IMR-90 (cell line): Measurements from ENCODE around the gene RGS19. TPM values are rescaled to one million over a fixed set of nuclear protein-coding genes. Genes with fewer than 3 reads are reported as not detected.
A peak's percentile ranks its signal among the peaks of the same experiment; 100 is the strongest.

Source experiments
- ATAC-seq: fragments of 200-7000 bp; cut with Tn5 transposase; 2 replicates; pipeline ENCODE4 v1.9.1; 2020; ENCODE audit warnings: low read depth, mild to moderate bottlenecking, moderate library complexity
- BruUV-seq: library from RNA; stranded (reverse); fragments of 400-500 nt; replicated peaks from 2 replicates; lab custom pipeline; 2021; lab: Mats Ljungman, UMichigan
- CTCF ChIA-PET: fragments of 300-600 bp; formaldehyde crosslinking; extraction: SDS; loops from one replicate; lab custom pipeline; 2021; ENCODE audit warnings: antibody characterized with exemption; lab: Yijun Ruan, JAX
- POLR2A ChIA-PET: fragments of 300-600 bp; sonication (Branson Sonifier 250); formaldehyde crosslinking; loops from one replicate; lab custom pipeline; 2022; ENCODE audit warnings: antibody characterized with exemption; ENCODE audit not compliant: unreplicated experiment; lab: Charles Lee
- DNase-seq: peaks from one replicate; pipeline ENCODE4 v3.0.0; 2013
- H2AFZ ChIP-seq: replicated peaks from 2 replicates; pipeline ENCODE3; 2013; ENCODE audit warnings: low read length, mild to moderate bottlenecking; ENCODE audit not compliant: poor library complexity
- H2AK5ac ChIP-seq: 2 replicates; pipeline ENCODE4 v1.6.1; 2013; ENCODE audit warnings: low read depth, low read length, inconsistent platforms
- H2AK9ac ChIP-seq: replicated peaks from 2 replicates; pipeline ENCODE3; 2013; ENCODE audit warnings: mild to moderate bottlenecking, low read depth, low read length, moderate library complexity; ENCODE audit not compliant: poor library complexity
- H2BK120ac ChIP-seq: 2 replicates; pipeline ENCODE4 v1.6.1; 2013; ENCODE audit warnings: low read depth, low read length, inconsistent platforms
- H2BK15ac ChIP-seq: 3 replicates; pipeline ENCODE4 v1.6.1; 2013; ENCODE audit warnings: low read depth, low read length, inconsistent platforms
- H2BK20ac ChIP-seq: 2 replicates; pipeline ENCODE4 v1.6.1; 2013; ENCODE audit warnings: low read depth, mild to moderate bottlenecking, inconsistent platforms, low read length, moderate library complexity
- H2BK5ac ChIP-seq: 2 replicates; pipeline ENCODE4 v1.6.1; 2013; ENCODE audit warnings: mild to moderate bottlenecking, low read depth, low read length, inconsistent platforms; ENCODE audit not compliant: poor library complexity, severe bottlenecking
- H3K14ac ChIP-seq: replicated peaks from 2 replicates; pipeline ENCODE4 v1.6.1; 2013; ENCODE audit warnings: low read depth, low read length, inconsistent platforms
- H3K18ac ChIP-seq: 2 replicates; pipeline ENCODE4 v1.6.1; 2013; ENCODE audit warnings: low read depth, low read length, control low read depth
- H3K23ac ChIP-seq: 2 replicates; pipeline ENCODE4 v1.6.1; 2013; ENCODE audit warnings: low read depth, low read length, inconsistent platforms
- H3K27ac ChIP-seq: 2 replicates; pipeline ENCODE4 v1.5.1; 2013; ENCODE audit warnings: mild to moderate bottlenecking, control low read depth, low read length; ENCODE audit not compliant: insufficient read depth
- H3K27me3 ChIP-seq: 2 replicates; pipeline ENCODE4 v1.6.1; 2013; ENCODE audit warnings: low read length; ENCODE audit not compliant: control insufficient read depth, insufficient read depth
- H3K36me3 ChIP-seq: 2 replicates; pipeline ENCODE4 v1.6.1; 2013; ENCODE audit warnings: low read length, mixed read lengths; ENCODE audit not compliant: control insufficient read depth, insufficient read depth
- H3K4ac ChIP-seq: 2 replicates; pipeline ENCODE4 v1.6.1; 2013; ENCODE audit warnings: low read depth, low read length, inconsistent platforms
- H3K4me1 ChIP-seq: 2 replicates; pipeline ENCODE4 v1.6.1; 2013; ENCODE audit warnings: low read length, mixed read lengths; ENCODE audit not compliant: control insufficient read depth, insufficient read depth
- H3K4me2 ChIP-seq: 2 replicates; pipeline ENCODE4 v1.6.1; 2013; ENCODE audit warnings: low read depth, mild to moderate bottlenecking, control low read depth, low read length, moderate library complexity
- H3K4me3 ChIP-seq: 2 replicates; pipeline ENCODE4 v1.5.1; 2013; ENCODE audit warnings: low read depth, mild to moderate bottlenecking, control low read depth, low read length, moderate library complexity; ENCODE audit not compliant: insufficient read depth
- H3K56ac ChIP-seq: 2 replicates; pipeline ENCODE4 v1.6.1; 2013; ENCODE audit warnings: low read length, inconsistent platforms; ENCODE audit not compliant: insufficient read depth; ENCODE audit errors: extremely low read depth
- H3K79me1 ChIP-seq, 2 experiments: 2 replicates each; pipeline ENCODE4 v1.6.1; 2013; ENCODE audit warnings: low read length in 2 of 2, inconsistent platforms in 1 of 2, low read depth in 1 of 2
- H3K9ac ChIP-seq: 2 replicates; pipeline ENCODE4 v1.6.1; 2013; ENCODE audit warnings: low read depth, low read length, control low read depth
- H3K9me1 ChIP-seq: 2 replicates; pipeline ENCODE4 v1.6.1; 2013; ENCODE audit warnings: low read length, inconsistent platforms; ENCODE audit not compliant: insufficient read depth
- H3K9me3 ChIP-seq: 2 replicates; pipeline ENCODE4 v1.6.1; 2013; ENCODE audit warnings: low read length; ENCODE audit not compliant: control insufficient read depth, insufficient read depth
- H4K20me1 ChIP-seq: 2 replicates; pipeline ENCODE4 v1.6.1; 2013; ENCODE audit warnings: low read length, inconsistent platforms; ENCODE audit not compliant: insufficient read depth
- H4K5ac ChIP-seq: 2 replicates; pipeline ENCODE4 v1.6.1; 2013; ENCODE audit warnings: mild to moderate bottlenecking, low read depth, low read length, control low read depth
- H4K8ac ChIP-seq, 2 experiments: 2 replicates each; pipeline ENCODE4 v1.6.1; 2013; ENCODE audit warnings: low read depth in 2 of 2, low read length in 2 of 2, control low read depth in 1 of 2, inconsistent platforms in 1 of 2
- H4K91ac ChIP-seq: 2 replicates; pipeline ENCODE4 v1.6.1; 2013; ENCODE audit warnings: low read depth, low read length, inconsistent platforms; ENCODE audit not compliant: insufficient read depth
- CHD1 ChIP-seq: IDR thresholded peaks from 2 replicates; pipeline ENCODE4 v1.6.1; 2012; ENCODE audit warnings: low read depth, low read length, improper control_type of control experiment
- ELK1 ChIP-seq: fragments of 150-350 bp; IDR thresholded peaks from 2 replicates; pipeline ENCODE4 v1.6.1; 2016; ENCODE audit warnings: low read depth, mild to moderate bottlenecking, low read length, moderate library complexity, borderline replicate concordance
- MAFK ChIP-seq: IDR thresholded peaks from 2 replicates; pipeline ENCODE4 v1.6.1; 2012; ENCODE audit warnings: low read depth, low read length, improper control_type of control experiment
- MAZ ChIP-seq: IDR thresholded peaks from 2 replicates; pipeline ENCODE4 v1.6.1; 2012; ENCODE audit warnings: low read depth, mild to moderate bottlenecking, low read length, improper control_type of control experiment, moderate library complexity, borderline replicate concordance
- POLR2A ChIP-seq: IDR thresholded peaks from 2 replicates; pipeline ENCODE4 v1.6.1; 2012; ENCODE audit warnings: mild to moderate bottlenecking, low read depth, low read length
- RAD21 ChIP-seq: IDR thresholded peaks from 2 replicates; pipeline ENCODE4 v1.6.1; 2012; ENCODE audit warnings: low read length, improper control_type of control experiment
- RCOR1 ChIP-seq: IDR thresholded peaks from 2 replicates; pipeline ENCODE4 v1.6.1; 2012; ENCODE audit warnings: mild to moderate bottlenecking, low read length, improper control_type of control experiment; ENCODE audit not compliant: insufficient replicate concordance
- SMC3 ChIP-seq: fragments of 150-350 bp; IDR thresholded peaks from 2 replicates; pipeline ENCODE4 v1.6.1; 2016; ENCODE audit warnings: low read depth, mild to moderate bottlenecking, antibody characterized with exemption, low read length, moderate library complexity
- USF2 ChIP-seq: fragments of 150-350 bp; IDR thresholded peaks from 2 replicates; pipeline ENCODE4 v1.6.1; 2017; ENCODE audit warnings: mild to moderate bottlenecking, antibody characterized with exemption, low read length, low read depth
- WGBS, 2 experiments: methylation state at CpG; one replicate each; pipeline versions ENCODE4 v1.1.5 to v1.1.7; 2013; ENCODE audit warnings: missing lambda C conversion rate in 2 of 2; ENCODE audit not compliant: insufficient read length in 1 of 2; ENCODE audit errors: extremely low coverage in 2 of 2; 5-methylcytosine and 5-hydroxymethylcytosine counted together
- dilution Hi-C: fragments of 300-500 bp; cut with HindIII; formaldehyde crosslinking; loops from one replicate; pipeline ENCODE4 v1.14.3; 2018; ENCODE audit warnings: low sequenced_read_pairs; ENCODE audit not compliant: unreplicated experiment
- in situ Hi-C: fragments of 300-500 bp; cut with MboI; formaldehyde crosslinking; loops from 3 replicates; pipeline ENCODE4 v1.14.3; 2019; ENCODE audit warnings: low sequenced_read_pairs, inconsistent platforms, mixed read lengths
- intact Hi-C: fragments of 100-400 bp; cut with micrococcal nuclease; formaldehyde crosslinking; loops from 2 replicates; pipeline ENCODE4 v1.10.0; 2022
- polyA plus RNA-seq, 3 experiments: library from polyadenylated mRNA; depleted of rRNA; stranded (reverse); fragments of >200 nt; gene quantifications; 2 replicates each; pipeline ENCODE4 v1.2.3, GENCODE V29; 2012; ENCODE audit warnings: low replicate concordance in 1 of 3
- total RNA-seq: library from RNA; depleted of rRNA; stranded (reverse); fragments of >200 nt; gene quantifications from 2 replicates; pipeline ENCODE4 v1.2.3, GENCODE V29; 2012

Gene RGS19
- total and polyA plus RNA-seq, 2 of the 4 experiments (the other 2 are of a cell fraction) = 7.7 to 17.5 TPM

GRCh38 chr20:64065062-64065973, 14.0 kb downstream of the RGS19 start:
- Histone ChIP-seq H3K4ac (peak overlapping the region; percentile 23; the same call in 1 of the 2 replicates), H4K8ac (peak overlapping the region in 1 of 2 experiments; percentile 37; a peak in 1 of 4 replicates), H3K9ac (no peak overlapping the region), H2BK5ac (no peak overlapping the region), H2BK15ac (no peak overlapping the region), H2BK120ac (peak overlapping the region; percentile 52), H3K56ac (no peak overlapping the region), H2BK20ac (peak overlapping the region; percentile 26; the same call in 1 of the 2 replicates), H3K9me3 (no peaks in the 10 kb centered on the region), H3K4me2 (no peak overlapping the region; the same call in 1 of the 2 replicates), H3K27ac (no peak overlapping the region; the same call in 1 of the 2 replicates), H3K9me1 (peaks cover 19% of the 10 kb centered on the region), H3K79me1 (peaks cover 10 to 38% of the 10 kb centered on the region in 2 experiments; a peak in 3 of 4 replicates), H4K20me1 (peaks cover 15% of the 10 kb centered on the region), H3K14ac (peak overlapping the region; percentile 37; the same call in 1 of the 2 replicates), H4K91ac (no peak overlapping the region), H3K4me1 (peaks cover 27% of the 10 kb centered on the region), H4K5ac (no peak overlapping the region), H2AK5ac (peak overlapping the region; percentile 78), H3K23ac (no peak overlapping the region), H3K18ac (no peak overlapping the region), H2AFZ (peak overlapping the region; percentile 65), H3K4me3 (no peak overlapping the region), H2AK9ac (peak overlapping the region; percentile 81), H3K36me3 (peaks cover 2% of the 10 kb centered on the region; the same call in 1 of the 2 replicates), H3K27me3 (no peaks in the 10 kb centered on the region)
- ATAC-seq (no peak), DNase-seq (no peak)
- BruUV-seq = no TSS peak
- WGBS, 2 experiments = 65% methylated on average over 16 of the region's 27 CpGs; no CpG with 5 or more reads in 1 of the 2 experiments
- in situ Hi-C loops = no loop called here
- dilution Hi-C loops = no loop called here
- POLR2A ChIA-PET = no interaction called here
- intact Hi-C loops = no loop called here
- CTCF ChIA-PET = no interaction called here
- TF ChIP-seq SMC3 (no peak), RAD21 (no peak), ELK1 (no peak), MAZ (no peak), POLR2A (no peak), MAFK (no peak), CHD1 (no peak), USF2 (no peak), RCOR1 (no peak)
